HCT116 (cell line): Measurements from ENCODE around the gene YBX2. TPM values are rescaled to one million over a fixed set of nuclear protein-coding genes. Genes with fewer than 3 reads are reported as not detected.

ENCODE experiments used
- ATAC-seq: fragments of 200-7000 bp; cut with Tn5 transposase; 2 replicates; pipeline ENCODE4 v1.9.1; 2020; ENCODE audit warnings: mild to moderate bottlenecking, moderate library complexity
- BruUV-seq: library from RNA; stranded (reverse); fragments of 400-500 nt; replicated peaks from 2 replicates; lab custom pipeline; 2021; lab: Mats Ljungman, UMichigan
- CTCF ChIA-PET: fragments of 300-600 bp; sonication (Branson Sonifier 250); formaldehyde crosslinking; loops from one replicate; lab custom pipeline; 2021; ENCODE audit warnings: antibody characterized with exemption; lab: Charles Lee
- POLR2A ChIA-PET: fragments of 300-600, 350-600 bp; sonication (Branson Sonifier 250); formaldehyde crosslinking; loops from one replicate; lab custom pipeline; 2021; ENCODE audit warnings: antibody characterized with exemption; lab: Charles Lee
- RAD21 ChIA-PET, 2 experiments: fragments of 300-600 bp; sonication (Branson Sonifier 250); formaldehyde crosslinking; loops; one replicate each; lab custom pipeline; 2023; ENCODE audit warnings: low total read pairs in 2 of 2; ENCODE audit not compliant: uncharacterized antibody in 2 of 2, unreplicated experiment in 2 of 2, low non-redundant PET in 1 of 2; lab: Charles Lee
- DNase-seq: peaks from one replicate; pipeline ENCODE4 v3.0.0-alpha.2; 2010; ENCODE audit warnings: low read depth, low spot score
- H2AFZ ChIP-seq: fragments of 200-600 bp; shearing (Covaris generic), sonication (generic); 2 replicates; pipeline ENCODE4 v1.6.1; 2017; ENCODE audit warnings: low read depth, mixed run types, mixed read lengths, antibody characterized with exemption, low read length; ENCODE audit not compliant: poor library complexity, severe bottlenecking
- H3K27ac ChIP-seq: 2 replicates; pipeline ENCODE4 v1.5.1; 2012; ENCODE audit warnings: low read depth, low read length
- H3K27me3 ChIP-seq: fragments of 200-600 bp; sonication (generic); 2 replicates; pipeline ENCODE4 v1.6.1; 2016; ENCODE audit warnings: mixed run types, low read length, mixed read lengths; ENCODE audit not compliant: insufficient read depth
- H3K36me3 ChIP-seq, 2 experiments: fragments of 200-500 bp in 1 of 2; fragments of 200-600 bp in 1 of 2; sonication (Bioruptor generic) in 1 of 2; sonication (generic) in 1 of 2; 2 replicates each; pipeline versions ENCODE4 v1.5.1 to v1.6.1; 2014 to 2016; ENCODE audit warnings: low read length in 2 of 2, inconsistent platforms in 1 of 2, mixed read lengths in 1 of 2, mixed run types in 1 of 2; ENCODE audit not compliant: insufficient read depth in 2 of 2, control insufficient read depth in 1 of 2
- H3K4me1 ChIP-seq, 2 experiments: fragments of 200-600 bp in 1 of 2; sonication (generic) in 1 of 2; 2 replicates each; pipeline versions ENCODE4 v1.5.1 to v1.6.1; 2012 to 2017; ENCODE audit warnings: low read length in 2 of 2, inconsistent platforms in 1 of 2, mild to moderate bottlenecking in 1 of 2, mixed read lengths in 1 of 2, mixed run types in 1 of 2, moderate library complexity in 1 of 2; ENCODE audit not compliant: insufficient read depth in 2 of 2, control insufficient read depth in 1 of 2
- H3K4me2 ChIP-seq: fragments of 200-600 bp; sonication (generic); 2 replicates; pipeline ENCODE4 v1.6.1; 2017; ENCODE audit warnings: mixed run types, low read length, mixed read lengths
- H3K4me3 ChIP-seq, 2 experiments: fragments of 200-600 bp in 1 of 2; sonication (generic) in 1 of 2; replicated peaks in 1 of 2; 2 replicates each; pipeline ENCODE4 v1.5.1; 2011 to 2016; ENCODE audit warnings: low read length in 2 of 2, control low read depth in 1 of 2, low read depth in 1 of 2, mild to moderate bottlenecking in 1 of 2, mixed read lengths in 1 of 2, mixed run types in 1 of 2
- H3K79me2 ChIP-seq: fragments of 200-600 bp; sonication (generic); 2 replicates; pipeline ENCODE4 v1.6.1; 2017; ENCODE audit warnings: mild to moderate bottlenecking, mixed run types, low read length, moderate library complexity, mixed read lengths; ENCODE audit not compliant: insufficient read depth
- H3K9ac ChIP-seq: fragments of 200-600 bp; sonication (generic); 2 replicates; pipeline ENCODE4 v1.6.1; 2016; ENCODE audit warnings: low read length, mixed read lengths
- H3K9me2 ChIP-seq: fragments of 200-600 bp; sonication (generic), shearing (Covaris generic); 2 replicates; pipeline ENCODE4 v1.6.1; 2017; ENCODE audit warnings: mixed run types, mild to moderate bottlenecking, moderate library complexity; ENCODE audit not compliant: insufficient read depth
- H3K9me3 ChIP-seq, 2 experiments: fragments of 200-500 bp in 1 of 2; fragments of 200-600 bp in 1 of 2; sonication (Bioruptor generic) in 1 of 2; sonication (generic) in 1 of 2; 2 replicates each; pipeline ENCODE4 v1.6.1; 2014 to 2017; ENCODE audit warnings: low read length in 2 of 2, mixed read lengths in 2 of 2, inconsistent platforms in 1 of 2, low read depth in 1 of 2, mild to moderate bottlenecking in 1 of 2, mixed run types in 1 of 2, moderate library complexity in 1 of 2; ENCODE audit not compliant: control insufficient read depth in 1 of 2, insufficient read depth in 1 of 2
- H4K20me1 ChIP-seq: fragments of 200-600 bp; sonication (generic), shearing (Covaris generic); 2 replicates; pipeline ENCODE4 v1.6.1; 2017; ENCODE audit warnings: mixed run types, mild to moderate bottlenecking, moderate library complexity; ENCODE audit not compliant: insufficient read depth
- CEBPB ChIP-seq: IDR thresholded peaks from 2 replicates; pipeline ENCODE4 v1.6.1; 2012; ENCODE audit warnings: low read depth
- CTCF ChIP-seq, 3 experiments: fragments of 200-600 bp in 1 of 3; sonication (generic) in 1 of 3; IDR thresholded peaks in 2 of 3; conservative IDR thresholded peaks in 1 of 3; 2 replicates each; pipeline ENCODE4 v1.5.1; 2012 to 2017; ENCODE audit warnings: low read depth in 2 of 3, low read length in 2 of 3, antibody characterized with exemption in 1 of 3, borderline replicate concordance in 1 of 3, control low read depth in 1 of 3, mild to moderate bottlenecking in 1 of 3, mixed read lengths in 1 of 3, mixed run types in 1 of 3, moderate library complexity in 1 of 3; ENCODE audit not compliant: insufficient read depth in 1 of 3
- FOSL1 ChIP-seq: IDR thresholded peaks from 2 replicates; pipeline ENCODE4 v1.6.1; 2012; ENCODE audit warnings: low read depth
- JUND ChIP-seq: IDR thresholded peaks from 2 replicates; pipeline ENCODE4 v1.6.1; 2012
- MAX ChIP-seq: IDR thresholded peaks from 2 replicates; pipeline ENCODE4 v1.6.1; 2012
- POLR2A ChIP-seq: IDR thresholded peaks from 2 replicates; pipeline ENCODE4 v1.7.0; 2011; ENCODE audit warnings: borderline replicate concordance; ENCODE audit not compliant: insufficient read depth, insufficient read length; ENCODE audit errors: extremely low read depth
- REST ChIP-seq: IDR thresholded peaks from 2 replicates; pipeline ENCODE4 v1.6.1; 2012; ENCODE audit warnings: low read depth
- SP1 ChIP-seq: IDR thresholded peaks from 2 replicates; pipeline ENCODE4 v1.6.1; 2012; ENCODE audit warnings: low read depth
- TCF7L2 ChIP-seq: IDR thresholded peaks from 2 replicates; pipeline ENCODE4 v1.7.0; 2011; ENCODE audit warnings: borderline replicate concordance, inconsistent platforms; ENCODE audit not compliant: insufficient read depth, insufficient read length; ENCODE audit errors: extremely low read depth
- ZFX ChIP-seq: fragments of 450-650 bp; IDR thresholded peaks from 2 replicates; pipeline ENCODE4 v1.6.1; 2017
- ZNF274 ChIP-seq: fragments of 200-500 bp; sonication (Bioruptor generic); IDR thresholded peaks from 2 replicates; pipeline ENCODE4 v1.6.1; 2014; ENCODE audit warnings: mild to moderate bottlenecking, low read depth, low read length, inconsistent platforms
- intact Hi-C: fragments of 100-400 bp; cut with micrococcal nuclease; formaldehyde crosslinking; loops from 2 replicates; pipeline ENCODE4 v1.10.0; 2022
- total RNA-seq: library from RNA; stranded (reverse); gene quantifications from one replicate; pipeline ENCODE4 v1.2.1, GENCODE V29; 2021; ENCODE audit not compliant: unreplicated experiment

YBX2 gene
- total RNA-seq, 1 experiment from 2014 or later = 2.3 TPM

- Histone ChIP-seq H3K4me1 (no peaks in the 10 kb centered on the region; a peak in 1 of 4 replicates), H3K9ac (no peak overlapping the region), H3K4me2 (no peak overlapping the region), H3K9me2 (no peaks in the 10 kb centered on the region), H3K36me3 (no peaks in the 10 kb centered on the region), H4K20me1 (no peaks in the 10 kb centered on the region), H3K79me2 (no peaks in the 10 kb centered on the region), H3K27me3 (no peaks in the 10 kb centered on the region), H3K27ac (no peak overlapping the region), H2AFZ (no peak overlapping the region), H3K9me3 (no peaks in the 10 kb centered on the region), H3K4me3 (no peak overlapping the region)
- no TSS peak for BruUV-seq
- ATAC-seq = no peak
- ChIA-PET POLR2A (no interaction called here), RAD21 (no interaction called here), CTCF (no interaction called here)
- no peak for TF ChIP-seq ZFX
- TF ChIP-seq REST = no peak
- intact Hi-C loops = no loop called here
- no peak for DNase-seq
Observed at GRCh38 chr17:7341842-7342241, 47.4 kb upstream of the YBX2 start.

- H3K4me1 ChIP-seq = peaks cover 0 to 5% of the 10 kb centered on the region in 2 experiments; a peak in 2 of 4 replicates
- H3K79me2 ChIP-seq = no peaks in the 10 kb centered on the region
- no peak overlapping the region for H3K4me2 ChIP-seq
- no peaks in the 10 kb centered on the region for H3K9me3 ChIP-seq
- no peaks in the 10 kb centered on the region for H4K20me1 ChIP-seq
- H3K27ac ChIP-seq = no peak overlapping the region
- no peak overlapping the region for H2AFZ ChIP-seq
- ChIA-PET POLR2A (no interaction called here), RAD21 (no interaction called here), CTCF (no interaction called here)
- no peaks in the 10 kb centered on the region for H3K36me3 ChIP-seq
- intact Hi-C loops = no loop called here
- H3K9me2 ChIP-seq = no peaks in the 10 kb centered on the region
- no peak for ATAC-seq
- BruUV-seq = no TSS peak
- no peak overlapping the region for H3K4me3 ChIP-seq
- no peak overlapping the region for H3K9ac ChIP-seq
- H3K27me3 ChIP-seq = no peaks in the 10 kb centered on the region
- DNase-seq = no peak
- TF ChIP-seq JUND (no peak), POLR2A (no peak), CTCF (IDR thresholded peaks at IDR 0.05 in 2 of 3, conservative IDR thresholded peaks at IDR 0.05 in 1 of 3; ENCODE audit: borderline replicate concordance in 1 of 3, insufficient read depth in 1 of 3, low read depth in 2 of 3, low read length in 2 of 3) (no peak), CEBPB (no peak), SP1 (no peak), MAX (no peak), TCF7L2 (no peak), ZNF274 (no peak), FOSL1 (no peak), REST (no peak)
Observed at GRCh38 chr17:7340179-7340578, 45.7 kb upstream of the YBX2 start.
